RWPE2 (cell line): ENCODE data around the gene GOSR1.

Experiments used
- ATAC-seq: fragments of 200-7000 bp; cut with Tn5 transposase; 3 replicates; pipeline ENCODE4 v1.9.1; 2021; ENCODE audit warnings: low read depth
- DNase-seq: peaks from one replicate; pipeline ENCODE4 v3.0.0-alpha.2; 2020; ENCODE audit warnings: low spot score
- H3K27ac ChIP-seq: fragments of 450-650 bp; 2 replicates; pipeline ENCODE4 v1.5.1; 2017; ENCODE audit warnings: mild to moderate bottlenecking; ENCODE audit not compliant: poor library complexity, severe bottlenecking
- H3K27me3 ChIP-seq: fragments of 250-450 bp; sonication (Bioruptor Pico); 2 replicates; pipeline ENCODE4 v1.5.1; 2021; ENCODE audit warnings: mild to moderate bottlenecking, moderate library complexity; ENCODE audit not compliant: insufficient read depth, poor library complexity, severe bottlenecking
- H3K36me3 ChIP-seq: fragments of 250-450 bp; sonication (Bioruptor Pico); 2 replicates; pipeline ENCODE4 v1.5.1; 2020; ENCODE audit warnings: low read depth, mild to moderate bottlenecking, moderate library complexity
- H3K4me1 ChIP-seq: fragments of 250-450 bp; sonication (Bioruptor Pico); 2 replicates; pipeline ENCODE4 v1.5.1; 2021; ENCODE audit warnings: mild to moderate bottlenecking, moderate library complexity; ENCODE audit not compliant: insufficient read depth, poor library complexity, severe bottlenecking
- H3K4me3 ChIP-seq: fragments of 250-450 bp; sonication (Bioruptor Pico); 2 replicates; pipeline ENCODE4 v1.5.1; 2021; ENCODE audit warnings: mild to moderate bottlenecking, moderate library complexity; ENCODE audit not compliant: severe bottlenecking
- H3K9me3 ChIP-seq: fragments of 250-450 bp; sonication (Bioruptor Pico); 2 replicates; pipeline ENCODE4 v1.5.1; 2021; ENCODE audit warnings: mild to moderate bottlenecking, moderate library complexity; ENCODE audit not compliant: severe bottlenecking
- CTCF ChIP-seq: fragments of 450-650 bp; IDR thresholded peaks from one replicate; pipeline ENCODE4 v1.5.1; 2017; ENCODE audit warnings: mild to moderate bottlenecking, moderate library complexity; ENCODE audit not compliant: poor library complexity, severe bottlenecking

The GOSR1 gene

GRCh38 chr17:30477083-30477773, at the start of gene GOSR1:
Gene GOSR1, plus strand, starts transcription at chr17:30477408. Its CDS starts 26 bp downstream, at chr17:30477434.
- DNase-seq (peak; percentile 94), ATAC-seq (peak; percentile 98)
- Histone ChIP-seq H3K4me1 (peaks cover 9% of the 10 kb centered on the region), H3K27me3 (no peaks in the 10 kb centered on the region), H3K9me3 (no peaks in the 10 kb centered on the region), H3K27ac (peak within 1 kb of the TSS; percentile 29), H3K36me3 (peaks cover 33% of the 10 kb centered on the region), H3K4me3 (peak within 1 kb of the TSS; percentile 75)
- TF ChIP-seq CTCF = peak; percentile 93

GRCh38 chr17:30427611-30428010, 49.6 kb upstream of the GOSR1 start:
- Histone ChIP-seq H3K4me1 (no peaks in the 10 kb centered on the region), H3K36me3 (peaks cover 31% of the 10 kb centered on the region), H3K4me3 (no peak overlapping the region), H3K27me3 (no peaks in the 10 kb centered on the region), H3K27ac (no peak overlapping the region), H3K9me3 (no peaks in the 10 kb centered on the region)
- no peak for TF ChIP-seq CTCF
- DNase-seq (no peak), ATAC-seq (no peak)

DNA sequence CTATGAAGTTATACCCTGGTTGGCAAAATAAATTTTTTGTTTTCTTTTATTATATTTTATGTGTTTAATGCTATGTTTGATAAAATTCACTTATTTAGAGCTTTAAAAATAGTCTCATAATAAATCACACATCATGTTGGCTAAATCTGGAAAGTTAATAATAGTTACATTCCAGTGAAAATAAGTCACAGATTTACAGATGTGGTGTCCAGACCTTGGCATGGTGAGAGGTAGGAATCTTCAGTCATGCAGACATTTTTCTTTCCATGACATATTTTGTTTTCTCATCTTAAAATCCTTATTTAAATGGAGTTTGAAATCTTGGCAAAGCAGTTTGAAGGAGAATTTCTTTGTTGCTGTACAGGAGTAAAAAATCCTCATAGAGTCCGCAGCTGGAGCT, 48.1 kb upstream of the GOSR1 start:
- Histone ChIP-seq H3K4me1 (peaks cover 8% of the 10 kb centered on the region), H3K4me3 (no peak overlapping the region), H3K36me3 (peaks cover 23% of the 10 kb centered on the region), H3K27ac (no peak overlapping the region), H3K27me3 (no peaks in the 10 kb centered on the region), H3K9me3 (no peaks in the 10 kb centered on the region)
- no peak for DNase-seq
- ATAC-seq = no peak
- no peak for TF ChIP-seq CTCF

DNA sequence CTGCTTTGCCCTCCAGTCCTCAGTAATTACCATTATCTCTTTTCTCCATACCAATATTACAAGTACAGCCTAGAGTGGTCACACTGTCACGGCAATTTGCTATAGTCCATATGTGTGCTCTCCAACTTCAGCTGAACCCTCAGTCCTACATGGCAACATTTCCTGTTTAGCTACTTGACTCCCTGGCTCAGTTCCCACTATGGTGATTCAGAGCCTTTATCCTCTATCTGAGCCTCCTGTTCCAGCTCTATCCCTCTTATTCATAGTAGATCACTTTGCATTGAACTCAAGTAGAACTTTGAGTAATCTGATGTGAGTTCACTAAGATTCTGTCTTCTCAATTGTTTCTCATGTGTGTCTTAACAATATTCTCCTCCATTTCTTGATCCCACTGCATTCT, 43.7 kb upstream of the GOSR1 start:
- peaks cover 24% of the 10 kb centered on the region for H3K36me3 ChIP-seq
- H3K4me1 ChIP-seq = peaks cover 8% of the 10 kb centered on the region
- no peak overlapping the region for H3K27ac ChIP-seq
- H3K9me3 ChIP-seq = no peaks in the 10 kb centered on the region
- H3K27me3 ChIP-seq = no peaks in the 10 kb centered on the region
- TF ChIP-seq CTCF = no peak
- no peak overlapping the region for H3K4me3 ChIP-seq
- ATAC-seq (peak; percentile 88), DNase-seq (no peak)

GRCh38 chr17:30436729-30437128, 40.5 kb upstream of the GOSR1 start:
- Histone ChIP-seq H3K27me3 (no peaks in the 10 kb centered on the region), H3K4me3 (no peak overlapping the region), H3K9me3 (no peaks in the 10 kb centered on the region), H3K27ac (no peak overlapping the region), H3K4me1 (peaks cover 8% of the 10 kb centered on the region), H3K36me3 (peaks cover 24% of the 10 kb centered on the region)
- TF ChIP-seq CTCF = no peak
- ATAC-seq = no peak
- no peak for DNase-seq
